Lung (tissue), 12 donors: ENCODE results near the gene ARMC7. TPM values are rescaled to one million over a fixed set of nuclear protein-coding genes. Genes with fewer than 3 reads are reported as not detected.

Experiments
- ATAC-seq: fragments of 200-7000 bp; cut with Tn5 transposase; one replicate; pipeline ENCODE4 v1.9.1; 2020; ENCODE audit warnings: moderate number of reproducible peaks; ENCODE audit not compliant: insufficient read depth, low FRiP score
- DNase-seq, 3 donors: peaks; one replicate each; pipeline ENCODE4 v3.0.0-alpha.2; 2013 to 2017
- H3K27ac ChIP-seq, 2 donors: one replicate each; pipeline ENCODE4 v1.5.1; 2013; ENCODE audit warnings: mild to moderate bottlenecking in 2 of 2, moderate library complexity in 2 of 2, control low read depth in 1 of 2, inconsistent platforms in 1 of 2, low read depth in 1 of 2, low read length in 1 of 2
- H3K27me3 ChIP-seq, 3 donors: one replicate each; pipeline ENCODE4 v1.5.1; 2013; ENCODE audit warnings: low read length in 2 of 3; ENCODE audit not compliant: control insufficient read depth in 3 of 3, insufficient read depth in 3 of 3
- H3K36me3 ChIP-seq, 4 donors: one replicate each; pipeline ENCODE4 v1.5.1; 2013; ENCODE audit warnings: low read length in 4 of 4, mild to moderate bottlenecking in 1 of 4, moderate library complexity in 1 of 4; ENCODE audit not compliant: control insufficient read depth in 4 of 4, insufficient read depth in 4 of 4
- H3K4me1 ChIP-seq, 5 donors: one replicate each; pipeline ENCODE4 v1.5.1; 2013; ENCODE audit warnings: low read length in 5 of 5, mild to moderate bottlenecking in 2 of 5, moderate library complexity in 1 of 5; ENCODE audit not compliant: control insufficient read depth in 5 of 5, insufficient read depth in 5 of 5
- H3K4me3 ChIP-seq: one replicate; pipeline ENCODE4 v1.5.1; 2013; ENCODE audit warnings: mild to moderate bottlenecking, control low read depth, moderate library complexity
- H3K9ac ChIP-seq, 2 donors: one replicate each; pipeline ENCODE4 v1.5.1; 2013; ENCODE audit warnings: low read length in 2 of 2, control low read depth in 1 of 2; ENCODE audit not compliant: insufficient read depth in 1 of 2
- H3K9me3 ChIP-seq, 4 donors: one replicate each; pipeline ENCODE4 v1.5.1; 2013; ENCODE audit warnings: low read length in 3 of 4, mild to moderate bottlenecking in 1 of 4, moderate library complexity in 1 of 4; ENCODE audit not compliant: control insufficient read depth in 4 of 4, insufficient read depth in 3 of 4
- CTCF ChIP-seq: IDR thresholded peaks from 2 replicates; pipeline ENCODE4 v1.5.1; 2012; ENCODE audit warnings: mild to moderate bottlenecking; ENCODE audit errors: control extremely low read depth, extremely low read depth
- WGBS, 2 donors: extraction: QIAGEN DNeasy Blood & Tissue Kit; methylation state at CpG; one replicate each; pipeline ENCODE4 v1.1.7; 2013; 5-methylcytosine and 5-hydroxymethylcytosine counted together
- polyA plus RNA-seq, 2 donors: library from polyadenylated mRNA; stranded (reverse); fragments of 200-250 nt; gene quantifications; one replicate each; pipeline ENCODE4 v1.2.1, GENCODE V29; 2013
- total RNA-seq, 2 donors: library from RNA; depleted of rRNA in 1 of 2; stranded (reverse); fragments of >200 nt in 1 of 2; gene quantifications; one replicate each; pipeline ENCODE4 v1.2.1, GENCODE V29; 2014 to 2021
- donor health status: control.
- donor health status: control.
- donor health status: Bipolar disorder and iron deficiency.
- donor health status: healthy.
- donor health status: DM: yes; HTN: yes; CAD: no.

ARMC7 gene
- total and polyA plus RNA-seq, 4 donors, result 8.1 to 19.2 (median 11.8) TPM

GRCh38 chr17:75061618-75062017, 48.2 kb upstream of the ARMC7 start:
- WGBS, 2 donors, result 91 to 93% methylated on average over 8 of the region's 8 CpGs
- Histone ChIP-seq H3K9me3 (peaks cover 0 to 3% (median 0%) of the 10 kb centered on the region in 4 donors), H3K36me3 (peaks cover 2 to 44% (median 31%) of the 10 kb centered on the region in 4 donors), H3K4me3 (no peak overlapping the region), H3K27me3 (no peaks in the 10 kb centered on the region), H3K27ac (no peak overlapping the region), H3K4me1 (peaks cover 0 to 5% (median 0%) of the 10 kb centered on the region in 5 donors), H3K9ac (no peak overlapping the region)
- TF ChIP-seq CTCF, result no peak
- no peak for ATAC-seq
- no peak for DNase-seq

GRCh38 chr17:75063201-75063600, 46.6 kb upstream of the ARMC7 start:
- Histone ChIP-seq H3K4me1 (peaks cover 0 to 5% (median 0%) of the 10 kb centered on the region in 5 donors), H3K36me3 (peaks cover 2 to 43% (median 31%) of the 10 kb centered on the region in 4 donors), H3K4me3 (no peak overlapping the region), H3K27me3 (no peaks in the 10 kb centered on the region), H3K9ac (no peak overlapping the region), H3K27ac (no peak overlapping the region), H3K9me3 (peaks cover 0 to 3% (median 0%) of the 10 kb centered on the region in 4 donors)
- DNase-seq (no peak), ATAC-seq (no peak)
- TF ChIP-seq CTCF, result no peak
- WGBS, 2 donors, result 93 to 95% methylated on average over 13 of the region's 13 CpGs

GRCh38 chr17:75063626-75064025, 46.1 kb upstream of the ARMC7 start:
- Histone ChIP-seq H3K27me3 (no peaks in the 10 kb centered on the region), H3K4me3 (no peak overlapping the region), H3K9me3 (peaks cover 0 to 3% (median 0%) of the 10 kb centered on the region in 4 donors), H3K9ac (no peak overlapping the region), H3K27ac (no peak overlapping the region), H3K36me3 (peaks cover 2 to 43% (median 31%) of the 10 kb centered on the region in 4 donors), H3K4me1 (peaks cover 0 to 5% (median 0%) of the 10 kb centered on the region in 5 donors)
- DNase-seq, result no peak
- no peak for ATAC-seq
- 92 to 96% methylated on average over 3 of the region's 3 CpGs for WGBS, 2 donors
- TF ChIP-seq CTCF, result no peak

- H3K27ac ChIP-seq, result no peak overlapping the region
- TF ChIP-seq CTCF, result no peak
- peaks cover 0 to 3% (median 0%) of the 10 kb centered on the region in 4 donors for H3K9me3 ChIP-seq
- ATAC-seq, result no peak
- no peaks in the 10 kb centered on the region for H3K27me3 ChIP-seq
- peaks cover 2 to 43% (median 31%) of the 10 kb centered on the region in 4 donors for H3K36me3 ChIP-seq
- H3K4me1 ChIP-seq, result peaks cover 0 to 5% (median 0%) of the 10 kb centered on the region in 5 donors
- no peak overlapping the region for H3K4me3 ChIP-seq
- 95 to 96% methylated on average over 11 of the region's 11 CpGs for WGBS, 2 donors
- H3K9ac ChIP-seq, result no peak overlapping the region
- DNase-seq, result no peak
Measured at GRCh38 chr17:75064040-75064439, 45.7 kb upstream of the ARMC7 start.
